ENCODE measurements around the gene NAA20.

DNA sequence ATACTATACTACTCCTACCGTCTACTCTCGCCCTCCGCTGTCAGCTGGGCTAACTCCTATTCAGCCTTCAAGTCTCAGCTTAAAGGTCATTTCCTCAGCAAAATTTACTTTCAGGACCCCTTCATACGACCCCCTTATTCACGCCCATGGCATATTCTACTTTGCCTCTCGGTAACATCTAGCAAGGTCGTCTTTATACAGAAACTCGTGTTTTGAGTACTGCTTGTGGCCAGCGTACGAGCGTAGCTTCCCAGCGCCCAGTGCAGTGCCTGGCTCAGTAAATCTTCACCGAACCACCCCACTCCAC, 34.6 kb downstream of the NAA20 start:
- TF ChIP-seq, protein P1, sequence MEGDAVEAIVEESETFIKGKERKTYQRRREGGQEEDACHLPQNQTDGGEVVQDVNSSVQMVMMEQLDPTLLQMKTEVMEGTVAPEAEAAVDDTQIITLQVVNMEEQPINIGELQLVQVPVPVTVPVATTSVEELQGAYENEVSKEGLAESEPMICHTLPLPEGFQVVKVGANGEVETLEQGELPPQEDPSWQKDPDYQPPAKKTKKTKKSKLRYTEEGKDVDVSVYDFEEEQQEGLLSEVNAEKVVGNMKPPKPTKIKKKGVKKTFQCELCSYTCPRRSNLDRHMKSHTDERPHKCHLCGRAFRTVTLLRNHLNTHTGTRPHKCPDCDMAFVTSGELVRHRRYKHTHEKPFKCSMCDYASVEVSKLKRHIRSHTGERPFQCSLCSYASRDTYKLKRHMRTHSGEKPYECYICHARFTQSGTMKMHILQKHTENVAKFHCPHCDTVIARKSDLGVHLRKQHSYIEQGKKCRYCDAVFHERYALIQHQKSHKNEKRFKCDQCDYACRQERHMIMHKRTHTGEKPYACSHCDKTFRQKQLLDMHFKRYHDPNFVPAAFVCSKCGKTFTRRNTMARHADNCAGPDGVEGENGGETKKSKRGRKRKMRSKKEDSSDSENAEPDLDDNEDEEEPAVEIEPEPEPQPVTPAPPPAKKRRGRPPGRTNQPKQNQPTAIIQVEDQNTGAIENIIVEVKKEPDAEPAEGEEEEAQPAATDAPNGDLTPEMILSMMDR (IDR thresholded peaks at IDR 0.05) = no peak
- no peak for TF ChIP-seq POLR2A (IDR thresholded peaks at IDR 0.05)
- TF ChIP-seq POLR2AphosphoS5 (IDR thresholded peaks at IDR 0.05) = no peak

All from upper lobe of left lung (tissue), 4 donors.